ENCODE data around the gene NRXN3. TPM values are rescaled to one million over a fixed set of nuclear protein-coding genes. Genes with fewer than 3 reads are reported as not detected.

The NRXN3 gene
- total RNA-seq, 1 experiment from 2014 or later, result not detected

GRCh38 chr14:79841433-79841832, 1671.3 kb downstream of the NRXN3 start:
- Histone ChIP-seq H3K36me3 (ENCODE audit: low read depth) (no peaks in the 10 kb centered on the region), H3K79me2 (ENCODE audit: low read depth) (no peaks in the 10 kb centered on the region), H4K20me1 (ENCODE audit: insufficient read depth) (no peaks in the 10 kb centered on the region), H3K27me3 (ENCODE audit: insufficient read depth, low read depth) (peaks cover 11% of the 10 kb centered on the region; the same call in 1 of the 2 replicates), H3F3A (ENCODE audit: insufficient read depth, low read depth) (no peaks in the 10 kb centered on the region), H3K9me3 (ENCODE audit: insufficient read depth, low read depth) (no peaks in the 10 kb centered on the region), H3K27ac (no peak overlapping the region), H3K4me1 (replicated peaks; ENCODE audit: insufficient read depth) (no peaks in the 10 kb centered on the region), H3K9me2 (ENCODE audit: insufficient read depth) (0 out of 2 replicates have a peak, but pooled peaks cover 4% of the 10 kb centered on the region), H2AFZ (no peak overlapping the region), H3K4me2 (no peak overlapping the region), H3K4me3 (no peak overlapping the region)
- TF ChIP-seq, protein P1, sequence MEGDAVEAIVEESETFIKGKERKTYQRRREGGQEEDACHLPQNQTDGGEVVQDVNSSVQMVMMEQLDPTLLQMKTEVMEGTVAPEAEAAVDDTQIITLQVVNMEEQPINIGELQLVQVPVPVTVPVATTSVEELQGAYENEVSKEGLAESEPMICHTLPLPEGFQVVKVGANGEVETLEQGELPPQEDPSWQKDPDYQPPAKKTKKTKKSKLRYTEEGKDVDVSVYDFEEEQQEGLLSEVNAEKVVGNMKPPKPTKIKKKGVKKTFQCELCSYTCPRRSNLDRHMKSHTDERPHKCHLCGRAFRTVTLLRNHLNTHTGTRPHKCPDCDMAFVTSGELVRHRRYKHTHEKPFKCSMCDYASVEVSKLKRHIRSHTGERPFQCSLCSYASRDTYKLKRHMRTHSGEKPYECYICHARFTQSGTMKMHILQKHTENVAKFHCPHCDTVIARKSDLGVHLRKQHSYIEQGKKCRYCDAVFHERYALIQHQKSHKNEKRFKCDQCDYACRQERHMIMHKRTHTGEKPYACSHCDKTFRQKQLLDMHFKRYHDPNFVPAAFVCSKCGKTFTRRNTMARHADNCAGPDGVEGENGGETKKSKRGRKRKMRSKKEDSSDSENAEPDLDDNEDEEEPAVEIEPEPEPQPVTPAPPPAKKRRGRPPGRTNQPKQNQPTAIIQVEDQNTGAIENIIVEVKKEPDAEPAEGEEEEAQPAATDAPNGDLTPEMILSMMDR (conservative IDR thresholded peaks at IDR 0.05), result no peak
- TF ChIP-seq EZH2 (IDR thresholded peaks at IDR 0.05; ENCODE audit: low read depth), result no peak
- DNase-seq, result no peak
- ChIA-PET POLR2A (ENCODE audit: unreplicated experiment) (no interaction called here), CTCF (no interaction called here)
- intact Hi-C loops (cut with micrococcal nuclease; ENCODE audit: unreplicated experiment), result no loop called here
- BruUV-seq (replicated peaks), result no TSS peak

DNA sequence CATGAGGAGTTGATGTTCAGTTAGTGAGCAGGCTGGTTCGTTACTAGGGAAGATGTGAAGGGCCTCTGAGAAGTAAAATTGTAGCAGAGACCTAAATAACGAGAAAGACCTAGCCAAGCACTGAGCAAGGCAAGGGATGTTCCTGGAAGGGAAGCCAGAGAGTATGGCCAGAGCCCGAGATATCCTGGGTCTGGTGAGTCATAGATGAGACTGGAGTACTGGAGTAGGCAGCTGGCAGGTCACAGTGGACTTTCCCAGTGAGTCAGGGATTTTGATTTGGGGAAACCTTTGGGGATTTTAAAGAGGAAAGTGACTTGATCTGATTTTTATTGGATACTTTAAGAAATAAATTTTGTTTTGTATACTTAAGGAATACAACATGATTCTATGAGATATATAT, 1672.1 kb downstream of the NRXN3 start:
- Histone ChIP-seq H3K9me3 (ENCODE audit: insufficient read depth, low read depth) (no peaks in the 10 kb centered on the region), H3K27ac (no peak overlapping the region), H3K79me2 (ENCODE audit: low read depth) (no peaks in the 10 kb centered on the region), H3K27me3 (ENCODE audit: insufficient read depth, low read depth) (peaks cover 10% of the 10 kb centered on the region; the same call in 1 of the 2 replicates), H4K20me1 (ENCODE audit: insufficient read depth) (no peaks in the 10 kb centered on the region), H3K36me3 (ENCODE audit: low read depth) (no peaks in the 10 kb centered on the region), H3K4me1 (replicated peaks; ENCODE audit: insufficient read depth) (no peaks in the 10 kb centered on the region), H3F3A (ENCODE audit: insufficient read depth, low read depth) (no peaks in the 10 kb centered on the region), H2AFZ (no peak overlapping the region), H3K9me2 (ENCODE audit: insufficient read depth) (0 out of 2 replicates have a peak, but pooled peaks cover 4% of the 10 kb centered on the region), H3K4me3 (no peak overlapping the region), H3K4me2 (no peak overlapping the region)
- DNase-seq, result no peak
- no TSS peak for BruUV-seq (replicated peaks)
- CTCF ChIA-PET, result no interaction called here
- POLR2A ChIA-PET (ENCODE audit: unreplicated experiment), result no interaction called here
- no peak for TF ChIP-seq EZH2 (IDR thresholded peaks at IDR 0.05; ENCODE audit: low read depth)
- TF ChIP-seq, protein P1 (conservative IDR thresholded peaks at IDR 0.05), result no peak
- intact Hi-C loops (cut with micrococcal nuclease; ENCODE audit: unreplicated experiment), result no loop called here

DNA sequence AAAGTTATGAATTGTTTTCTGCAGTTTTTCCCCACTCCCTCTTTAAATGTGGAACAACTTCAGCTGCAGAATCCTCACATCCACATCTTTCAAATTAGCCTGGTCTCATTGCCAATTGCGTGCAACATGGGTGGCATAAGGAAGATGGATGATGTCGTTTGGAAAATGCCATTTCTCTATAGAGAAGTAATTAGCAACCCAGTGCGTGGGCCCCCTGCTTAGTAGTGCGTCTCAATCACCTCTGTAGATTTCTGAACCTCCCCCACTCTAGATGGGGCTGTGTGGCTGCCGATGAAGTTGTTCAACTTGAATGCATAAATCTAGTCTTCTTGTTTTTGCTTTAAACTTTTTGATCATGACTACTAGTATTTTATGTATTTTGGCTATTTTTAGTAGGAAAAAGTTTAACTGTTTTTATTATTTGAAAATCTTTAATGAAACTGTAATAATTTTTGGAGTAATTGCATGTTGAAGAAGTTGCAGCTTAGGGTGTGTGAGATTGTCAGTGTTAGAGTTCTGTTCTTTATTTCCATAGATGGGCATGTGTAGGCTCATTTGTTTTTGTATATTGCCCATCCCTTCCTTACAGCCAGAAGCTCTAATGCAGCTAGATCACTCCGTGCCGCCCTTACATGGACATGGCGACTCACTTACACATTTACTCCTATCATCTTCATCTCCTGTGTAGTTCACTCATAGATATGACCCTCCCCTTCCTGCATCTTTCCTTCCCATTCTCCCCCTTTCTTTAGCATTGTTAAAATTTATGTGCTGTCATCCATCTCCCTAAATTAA, 1683.0 kb downstream of the NRXN3 start:
- ChIA-PET CTCF (no interaction called here), POLR2A (ENCODE audit: unreplicated experiment) (no interaction called here)

More for the DNA sequence above, 1683.0 kb downstream of the NRXN3 start:
- Histone ChIP-seq H3K9me2 (ENCODE audit: insufficient read depth) (0 out of 2 replicates have a peak, but pooled peaks cover 6% of the 10 kb centered on the region), H3K36me3 (ENCODE audit: low read depth) (no peaks in the 10 kb centered on the region), H3K79me2 (ENCODE audit: low read depth) (no peaks in the 10 kb centered on the region), H3K4me2 (no peak overlapping the region), H3K27me3 (ENCODE audit: insufficient read depth, low read depth) (peaks cover 41% of the 10 kb centered on the region; the same call in 1 of the 2 replicates), H3F3A (ENCODE audit: insufficient read depth, low read depth) (no peaks in the 10 kb centered on the region), H2AFZ (no peak overlapping the region), H3K9me3 (ENCODE audit: insufficient read depth, low read depth) (no peaks in the 10 kb centered on the region), H3K4me1 (replicated peaks; ENCODE audit: insufficient read depth) (no peaks in the 10 kb centered on the region), H3K27ac (no peak overlapping the region), H4K20me1 (ENCODE audit: insufficient read depth) (no peaks in the 10 kb centered on the region), H3K4me3 (no peak overlapping the region)
- TF ChIP-seq, protein P1 (conservative IDR thresholded peaks at IDR 0.05), result no peak
- no peak for TF ChIP-seq EZH2 (IDR thresholded peaks at IDR 0.05; ENCODE audit: low read depth)
- intact Hi-C loops (cut with micrococcal nuclease; ENCODE audit: unreplicated experiment), result no loop called here
- BruUV-seq (replicated peaks), result no TSS peak
- DNase-seq, result no peak

Data from PC-9 (cell line).